Measurements from ENCODE around the gene ARRB1.

Gene ARRB1

DNA sequence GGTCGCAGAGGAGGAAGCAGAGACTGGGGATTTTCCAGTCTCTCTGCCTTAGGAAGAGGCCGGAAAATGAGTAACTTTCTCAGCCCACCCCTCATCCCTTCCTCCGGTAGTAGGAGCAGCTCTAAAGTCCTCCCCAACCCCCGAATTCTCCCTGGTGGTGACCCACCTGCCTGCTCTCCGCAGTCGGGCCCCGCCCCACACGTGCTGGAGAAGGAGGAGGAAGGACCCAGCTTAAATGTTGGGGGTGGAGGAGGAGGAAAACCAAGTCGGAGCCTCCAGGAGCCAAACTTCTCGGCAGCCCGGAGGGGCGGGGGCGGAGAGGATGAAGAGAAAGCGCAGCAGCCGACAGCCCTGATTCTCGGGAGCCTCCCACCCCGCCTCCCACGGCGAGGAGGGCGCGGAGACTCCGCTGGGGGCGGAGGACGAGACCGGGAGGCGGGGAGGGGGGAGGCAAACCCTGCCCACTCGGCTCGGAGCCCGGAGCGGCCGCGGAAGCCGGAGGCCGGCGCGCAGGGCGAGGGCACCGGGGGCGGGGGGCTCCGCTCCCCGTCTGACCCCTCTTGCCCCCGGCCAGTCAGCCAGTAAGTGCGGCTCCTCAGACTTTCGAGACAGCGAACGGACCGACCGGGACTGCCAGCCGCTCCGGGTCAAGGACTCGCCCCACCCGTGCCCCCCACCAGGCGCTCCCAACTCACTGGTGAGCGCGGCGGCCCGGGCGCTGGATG is 111.0 kb downstream of the ARRB1 start, which contains the start of gene TPBGL:
Gene TPBGL (plus strand): TSS at position 464 of the 725 bp plus-strand sequence. CDS start 276 bp downstream, outside the sequence.
- DNase-seq (ENCODE audit: low read depth) = no peak
- no peak within 1 kb of the TSS for H3K4me3 ChIP-seq (ENCODE audit: control insufficient read depth, low read depth, low read length)
- TF ChIP-seq CTCF (conservative IDR thresholded peaks at IDR 0.05; ENCODE audit: control insufficient read depth, insufficient read depth, low read depth, low read length) = no peak

- no peak overlapping the region for H3K4me3 ChIP-seq (ENCODE audit: control insufficient read depth, low read depth, low read length)
- no peak for TF ChIP-seq CTCF (conservative IDR thresholded peaks at IDR 0.05; ENCODE audit: control insufficient read depth, insufficient read depth, low read depth, low read length)
- no peak for DNase-seq (ENCODE audit: low read depth)
Observed at GRCh38 chr11:75239531-75240290, 111.8 kb downstream of the ARRB1 start.

GRCh38 chr11:75238595-75239440 is 112.6 kb downstream of the ARRB1 start:
- no peak overlapping the region for H3K4me3 ChIP-seq (ENCODE audit: control insufficient read depth, low read depth, low read length)
- TF ChIP-seq CTCF (conservative IDR thresholded peaks at IDR 0.05; ENCODE audit: control insufficient read depth, insufficient read depth, low read depth, low read length) = no peak
- DNase-seq (ENCODE audit: low read depth) = no peak

GRCh38 chr11:75237050-75237449 is 114.4 kb downstream of the ARRB1 start:
- TF ChIP-seq CTCF (conservative IDR thresholded peaks at IDR 0.05; ENCODE audit: control insufficient read depth, insufficient read depth, low read depth, low read length) = no peak
- no peak overlapping the region for H3K4me3 ChIP-seq (ENCODE audit: control insufficient read depth, low read depth, low read length)
- no peak for DNase-seq (ENCODE audit: low read depth)

- no peak for DNase-seq (ENCODE audit: low read depth)
- TF ChIP-seq CTCF (conservative IDR thresholded peaks at IDR 0.05; ENCODE audit: control insufficient read depth, insufficient read depth, low read depth, low read length) = no peak
- no peak overlapping the region for H3K4me3 ChIP-seq (ENCODE audit: control insufficient read depth, low read depth, low read length)
Observed at GRCh38 chr11:75236062-75236461, 115.4 kb downstream of the ARRB1 start.

DNA sequence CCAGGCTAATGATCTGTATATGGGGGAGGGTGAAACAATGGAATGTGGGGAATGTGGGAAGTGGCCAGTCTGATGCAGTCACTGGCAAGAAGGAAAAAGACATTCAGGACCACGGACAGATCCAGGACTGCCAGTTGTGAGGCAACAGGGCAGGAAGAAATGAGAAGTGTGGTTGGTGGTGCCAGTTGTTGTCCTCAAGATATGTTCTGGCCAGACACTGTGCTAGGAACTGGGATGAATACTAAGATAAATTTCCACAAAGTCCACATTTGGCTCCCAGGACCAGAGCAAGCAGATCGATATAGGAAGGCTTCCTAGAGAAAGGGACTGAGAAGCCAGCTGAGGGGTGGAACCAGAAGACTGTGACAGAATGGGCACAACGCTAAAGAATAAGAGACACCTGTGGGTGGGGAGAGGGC is 117.7 kb downstream of the ARRB1 start:
- no peak for TF ChIP-seq CTCF (conservative IDR thresholded peaks at IDR 0.05; ENCODE audit: control insufficient read depth, insufficient read depth, low read depth, low read length)
- DNase-seq (ENCODE audit: low read depth) = peak; percentile 55
- H3K4me3 ChIP-seq (ENCODE audit: control insufficient read depth, low read depth, low read length) = no peak overlapping the region

Data from fibroblast of mammary gland (primary cell).